BE2C (cell line): Measurements from ENCODE around the gene ZFYVE21.

ENCODE experiments used
- DNase-seq: peaks from one replicate; pipeline ENCODE4 v3.0.0-alpha.2; 2020
- H3K27me3 ChIP-seq: fragments of 250-450 bp; sonication (Bioruptor Pico); 2 replicates; pipeline ENCODE4 v1.5.1; 2020; ENCODE audit warnings: mild to moderate bottlenecking
- H3K36me3 ChIP-seq: fragments of 250-450 bp; sonication (Bioruptor Pico); 2 replicates; pipeline ENCODE4 v1.5.1; 2020; ENCODE audit warnings: mild to moderate bottlenecking
- H3K4me1 ChIP-seq: fragments of 250-450 bp; sonication (Bioruptor Pico); 2 replicates; pipeline ENCODE4 v1.5.1; 2020
- H3K4me3 ChIP-seq: 2 replicates; pipeline ENCODE4 v1.5.1; 2011; ENCODE audit warnings: low read depth, low read length
- H3K9me3 ChIP-seq: fragments of 250-450 bp; sonication (Bioruptor Pico); 2 replicates; pipeline ENCODE4 v1.5.1; 2020
- CTCF ChIP-seq: IDR thresholded peaks from 2 replicates; pipeline ENCODE4 v1.5.1; 2012; ENCODE audit warnings: mild to moderate bottlenecking, low read depth, low read length

ZFYVE21 gene

DNA sequence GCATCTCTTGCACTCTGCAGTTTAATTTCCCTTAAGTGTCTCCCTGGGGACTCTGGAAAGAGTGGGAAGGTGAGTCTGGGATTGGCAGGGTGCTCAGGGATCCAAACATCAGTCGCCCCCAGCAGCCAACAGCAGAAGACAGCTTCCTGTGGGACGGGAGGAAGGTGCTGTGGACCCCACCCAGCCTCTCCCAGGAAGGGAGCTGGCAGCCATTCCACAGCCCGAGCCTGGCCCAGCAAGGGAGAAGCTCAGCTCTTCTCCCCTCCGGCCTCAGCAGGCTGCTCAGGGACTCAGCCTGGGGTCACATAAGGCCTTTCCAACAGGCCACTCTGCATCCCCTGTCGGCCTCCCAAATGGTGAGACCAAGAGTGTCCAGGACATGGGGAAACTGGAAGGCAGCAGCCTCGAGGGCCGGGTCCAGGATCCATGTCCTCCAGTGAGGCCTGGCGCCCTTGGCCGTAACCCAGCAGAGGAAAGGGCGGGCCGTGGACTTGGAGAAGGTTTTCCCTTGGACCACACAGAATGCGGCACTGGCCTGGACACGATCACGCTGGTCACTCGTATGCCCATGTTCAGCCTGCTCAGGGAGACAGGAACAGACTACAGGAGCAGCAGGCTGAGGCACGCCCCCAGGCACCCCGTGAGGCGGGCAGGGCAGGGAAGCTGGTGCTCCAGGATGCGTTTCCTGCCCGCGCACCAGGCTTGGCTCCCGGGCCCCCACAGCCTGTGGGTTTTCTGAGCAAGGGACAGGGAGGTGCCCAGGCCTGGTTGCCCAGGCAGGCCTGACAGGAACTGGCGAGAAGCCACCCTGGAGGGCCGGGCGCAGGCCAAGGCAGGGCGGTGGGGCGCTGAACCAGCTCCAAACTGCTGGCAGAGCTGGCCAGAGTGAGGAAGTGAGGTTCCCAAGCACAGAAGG, 3.8 kb upstream of the ZFYVE21 start:
- no peak overlapping the region for H3K4me3 ChIP-seq
- no peaks in the 10 kb centered on the region for H3K27me3 ChIP-seq
- H3K9me3 ChIP-seq = no peaks in the 10 kb centered on the region
- peak; percentile 32 for DNase-seq
- no peak for TF ChIP-seq CTCF
- peaks cover 14% of the 10 kb centered on the region for H3K4me1 ChIP-seq
- H3K36me3 ChIP-seq = peaks cover 38% of the 10 kb centered on the region

GRCh38 chr14:103712633-103713247, 2.9 kb upstream of the ZFYVE21 start:
- H3K27me3 ChIP-seq = no peaks in the 10 kb centered on the region
- DNase-seq = no peak
- TF ChIP-seq CTCF = no peak
- peaks cover 28% of the 10 kb centered on the region for H3K36me3 ChIP-seq
- H3K4me3 ChIP-seq = no peak overlapping the region
- no peaks in the 10 kb centered on the region for H3K9me3 ChIP-seq
- peaks cover 11% of the 10 kb centered on the region for H3K4me1 ChIP-seq

DNA sequence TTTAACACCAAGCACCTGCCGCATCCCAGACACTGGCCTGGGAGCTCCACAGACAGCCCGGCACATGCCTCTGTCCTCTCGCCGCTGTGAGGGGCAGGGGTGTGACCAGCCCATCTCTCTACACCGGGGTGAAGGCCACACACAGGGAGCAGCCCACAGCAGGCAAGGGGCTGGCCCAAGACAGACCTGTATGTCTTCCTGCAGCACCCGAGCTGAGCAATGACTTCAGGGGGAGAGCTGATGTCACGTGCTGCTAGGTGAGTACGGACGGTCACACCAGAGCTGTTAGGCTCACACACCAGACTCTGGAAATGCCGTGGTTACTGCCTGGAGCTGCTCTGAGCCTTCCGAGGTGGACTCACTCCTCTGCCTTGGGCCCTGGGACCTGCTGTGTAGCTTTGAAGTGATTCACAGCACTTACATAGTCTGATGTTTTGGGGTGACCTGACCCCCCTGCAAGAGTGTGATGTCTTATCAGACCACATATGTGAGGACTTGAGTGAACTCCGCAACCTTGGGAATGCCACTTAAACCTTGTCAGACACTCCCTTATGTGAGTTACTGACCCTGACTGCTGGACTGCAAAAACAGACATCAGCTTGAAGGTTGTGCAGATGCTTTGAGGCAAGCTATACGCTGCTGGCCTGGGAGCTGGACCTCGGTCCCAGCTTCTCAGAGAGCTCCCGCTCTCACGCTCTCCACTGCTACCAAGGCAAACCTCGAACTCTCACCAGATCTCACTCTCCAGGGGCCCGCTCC, 2.1 kb upstream of the ZFYVE21 start:
- H3K27me3 ChIP-seq = no peaks in the 10 kb centered on the region
- DNase-seq = no peak
- peaks cover 21% of the 10 kb centered on the region for H3K36me3 ChIP-seq
- peaks cover 10% of the 10 kb centered on the region for H3K4me1 ChIP-seq
- no peaks in the 10 kb centered on the region for H3K9me3 ChIP-seq
- H3K4me3 ChIP-seq = no peak overlapping the region
- no peak for TF ChIP-seq CTCF

DNA sequence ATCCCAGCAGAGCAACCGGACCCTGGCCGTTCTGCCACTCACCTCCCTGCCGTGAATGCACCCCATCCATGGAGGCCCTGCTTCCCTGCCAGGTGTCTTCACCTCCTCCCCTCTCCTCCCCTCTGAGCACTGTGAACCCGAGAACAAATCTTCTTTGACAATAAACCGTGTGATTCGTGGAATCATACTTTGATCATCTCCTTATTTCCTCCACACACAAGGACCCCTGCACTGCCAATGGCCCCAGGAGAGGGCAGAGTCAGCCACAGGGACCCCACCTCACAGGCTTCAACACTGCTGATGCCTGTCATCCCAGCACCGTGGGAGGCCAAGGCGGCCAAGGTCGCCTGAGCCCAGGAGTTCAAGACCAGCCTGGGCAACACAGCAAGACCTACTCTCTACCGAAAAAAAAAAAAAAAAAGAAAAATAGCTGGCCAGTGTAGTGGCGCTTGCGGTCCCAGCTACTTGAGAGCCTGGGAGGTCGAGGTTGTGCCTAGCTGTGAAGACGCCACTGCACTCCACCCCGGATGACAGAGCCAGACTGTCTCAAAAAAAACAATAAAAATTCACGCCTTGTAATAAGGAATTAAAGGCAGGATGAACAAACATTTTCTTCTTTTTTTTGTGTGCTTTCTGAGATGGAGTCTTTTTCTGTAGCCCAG, 1.4 kb upstream of the ZFYVE21 start:
- DNase-seq = no peak
- H3K9me3 ChIP-seq = no peaks in the 10 kb centered on the region
- peaks cover 14% of the 10 kb centered on the region for H3K36me3 ChIP-seq
- peak overlapping the region; percentile 46; the same call in 1 of the 2 replicates for H3K4me3 ChIP-seq
- peaks cover 4% of the 10 kb centered on the region; the same call in 1 of the 2 replicates for H3K4me1 ChIP-seq
- TF ChIP-seq CTCF = no peak
- H3K27me3 ChIP-seq = no peaks in the 10 kb centered on the region

GRCh38 chr14:103716091-103716801, 636 bp downstream of the ZFYVE21 start:
- no peaks in the 10 kb centered on the region for H3K9me3 ChIP-seq
- H3K4me3 ChIP-seq = peak overlapping the region; percentile 76
- H3K36me3 ChIP-seq = peaks cover 5% of the 10 kb centered on the region; the same call in 1 of the 2 replicates
- DNase-seq = no peak
- H3K27me3 ChIP-seq = no peaks in the 10 kb centered on the region
- TF ChIP-seq CTCF = no peak
- H3K4me1 ChIP-seq = peaks cover 3% of the 10 kb centered on the region; the same call in 1 of the 2 replicates
